NB4 (cell line): ENCODE results near the gene ITGA4.
"Not testable (repeated sequence)": the region's sequence is repeated elsewhere in the genome, so short reads cannot be mapped to it uniquely, and the experiment has no call there.

Experiments used
- MYC ChIP-seq: IDR thresholded peaks from 2 replicates; pipeline ENCODE4 v1.6.1; 2011; ENCODE audit warnings: low read depth, low read length
- POLR2A ChIP-seq: IDR thresholded peaks from 2 replicates; pipeline ENCODE4 v1.6.1; 2011; ENCODE audit warnings: mild to moderate bottlenecking; ENCODE audit not compliant: insufficient read length; ENCODE audit errors: extremely low read depth
- TF ChIP-seq, protein P1 (sequence below): IDR thresholded peaks from one replicate; pipeline ENCODE4 v1.5.1; 2012; ENCODE audit warnings: low read depth, low read length

DNA sequence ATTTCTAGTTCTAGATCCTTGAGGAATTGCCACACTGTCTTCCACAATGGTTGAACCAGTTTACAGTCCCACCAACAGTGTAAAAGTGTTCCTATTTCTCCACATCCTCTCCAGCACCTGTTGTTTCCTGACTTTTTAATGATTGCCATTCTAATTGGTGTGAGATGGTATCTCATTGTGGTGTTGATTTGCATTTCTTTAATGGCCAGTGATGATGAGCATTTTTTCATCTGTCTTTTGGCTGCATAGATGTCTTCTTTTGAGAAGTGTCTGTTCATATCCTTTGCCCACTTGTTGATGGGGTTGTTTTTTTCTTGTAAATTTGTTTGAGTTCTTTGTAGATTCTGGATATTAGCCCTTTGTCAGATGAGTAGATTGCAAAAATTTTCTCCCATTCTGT is 7.9 kb upstream of the ITGA4 start:
- TF ChIP-seq, protein P1, sequence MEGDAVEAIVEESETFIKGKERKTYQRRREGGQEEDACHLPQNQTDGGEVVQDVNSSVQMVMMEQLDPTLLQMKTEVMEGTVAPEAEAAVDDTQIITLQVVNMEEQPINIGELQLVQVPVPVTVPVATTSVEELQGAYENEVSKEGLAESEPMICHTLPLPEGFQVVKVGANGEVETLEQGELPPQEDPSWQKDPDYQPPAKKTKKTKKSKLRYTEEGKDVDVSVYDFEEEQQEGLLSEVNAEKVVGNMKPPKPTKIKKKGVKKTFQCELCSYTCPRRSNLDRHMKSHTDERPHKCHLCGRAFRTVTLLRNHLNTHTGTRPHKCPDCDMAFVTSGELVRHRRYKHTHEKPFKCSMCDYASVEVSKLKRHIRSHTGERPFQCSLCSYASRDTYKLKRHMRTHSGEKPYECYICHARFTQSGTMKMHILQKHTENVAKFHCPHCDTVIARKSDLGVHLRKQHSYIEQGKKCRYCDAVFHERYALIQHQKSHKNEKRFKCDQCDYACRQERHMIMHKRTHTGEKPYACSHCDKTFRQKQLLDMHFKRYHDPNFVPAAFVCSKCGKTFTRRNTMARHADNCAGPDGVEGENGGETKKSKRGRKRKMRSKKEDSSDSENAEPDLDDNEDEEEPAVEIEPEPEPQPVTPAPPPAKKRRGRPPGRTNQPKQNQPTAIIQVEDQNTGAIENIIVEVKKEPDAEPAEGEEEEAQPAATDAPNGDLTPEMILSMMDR: not testable (repeated sequence)
- not testable (repeated sequence) for TF ChIP-seq POLR2A, MYC
